Hypothalamus (tissue), 51 donors: ENCODE measurements around the gene LAMA1.
A peak's percentile ranks its signal among the peaks of the same experiment; 100 is the strongest.
"Not testable (repeated sequence)": the region's sequence is repeated elsewhere in the genome, so short reads cannot be mapped to it uniquely, and the experiment has no call there.

ENCODE experiments used
- DNase-seq, 51 donors: peaks; one replicate each; lab custom pipeline; 2025; lab: John Stamatoyannopoulos, UW

The LAMA1 gene, protein sequence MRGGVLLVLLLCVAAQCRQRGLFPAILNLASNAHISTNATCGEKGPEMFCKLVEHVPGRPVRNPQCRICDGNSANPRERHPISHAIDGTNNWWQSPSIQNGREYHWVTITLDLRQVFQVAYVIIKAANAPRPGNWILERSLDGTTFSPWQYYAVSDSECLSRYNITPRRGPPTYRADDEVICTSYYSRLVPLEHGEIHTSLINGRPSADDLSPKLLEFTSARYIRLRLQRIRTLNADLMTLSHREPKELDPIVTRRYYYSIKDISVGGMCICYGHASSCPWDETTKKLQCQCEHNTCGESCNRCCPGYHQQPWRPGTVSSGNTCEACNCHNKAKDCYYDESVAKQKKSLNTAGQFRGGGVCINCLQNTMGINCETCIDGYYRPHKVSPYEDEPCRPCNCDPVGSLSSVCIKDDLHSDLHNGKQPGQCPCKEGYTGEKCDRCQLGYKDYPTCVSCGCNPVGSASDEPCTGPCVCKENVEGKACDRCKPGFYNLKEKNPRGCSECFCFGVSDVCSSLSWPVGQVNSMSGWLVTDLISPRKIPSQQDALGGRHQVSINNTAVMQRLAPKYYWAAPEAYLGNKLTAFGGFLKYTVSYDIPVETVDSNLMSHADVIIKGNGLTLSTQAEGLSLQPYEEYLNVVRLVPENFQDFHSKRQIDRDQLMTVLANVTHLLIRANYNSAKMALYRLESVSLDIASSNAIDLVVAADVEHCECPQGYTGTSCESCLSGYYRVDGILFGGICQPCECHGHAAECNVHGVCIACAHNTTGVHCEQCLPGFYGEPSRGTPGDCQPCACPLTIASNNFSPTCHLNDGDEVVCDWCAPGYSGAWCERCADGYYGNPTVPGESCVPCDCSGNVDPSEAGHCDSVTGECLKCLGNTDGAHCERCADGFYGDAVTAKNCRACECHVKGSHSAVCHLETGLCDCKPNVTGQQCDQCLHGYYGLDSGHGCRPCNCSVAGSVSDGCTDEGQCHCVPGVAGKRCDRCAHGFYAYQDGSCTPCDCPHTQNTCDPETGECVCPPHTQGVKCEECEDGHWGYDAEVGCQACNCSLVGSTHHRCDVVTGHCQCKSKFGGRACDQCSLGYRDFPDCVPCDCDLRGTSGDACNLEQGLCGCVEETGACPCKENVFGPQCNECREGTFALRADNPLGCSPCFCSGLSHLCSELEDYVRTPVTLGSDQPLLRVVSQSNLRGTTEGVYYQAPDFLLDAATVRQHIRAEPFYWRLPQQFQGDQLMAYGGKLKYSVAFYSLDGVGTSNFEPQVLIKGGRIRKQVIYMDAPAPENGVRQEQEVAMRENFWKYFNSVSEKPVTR (N-terminal part only)

DNA sequence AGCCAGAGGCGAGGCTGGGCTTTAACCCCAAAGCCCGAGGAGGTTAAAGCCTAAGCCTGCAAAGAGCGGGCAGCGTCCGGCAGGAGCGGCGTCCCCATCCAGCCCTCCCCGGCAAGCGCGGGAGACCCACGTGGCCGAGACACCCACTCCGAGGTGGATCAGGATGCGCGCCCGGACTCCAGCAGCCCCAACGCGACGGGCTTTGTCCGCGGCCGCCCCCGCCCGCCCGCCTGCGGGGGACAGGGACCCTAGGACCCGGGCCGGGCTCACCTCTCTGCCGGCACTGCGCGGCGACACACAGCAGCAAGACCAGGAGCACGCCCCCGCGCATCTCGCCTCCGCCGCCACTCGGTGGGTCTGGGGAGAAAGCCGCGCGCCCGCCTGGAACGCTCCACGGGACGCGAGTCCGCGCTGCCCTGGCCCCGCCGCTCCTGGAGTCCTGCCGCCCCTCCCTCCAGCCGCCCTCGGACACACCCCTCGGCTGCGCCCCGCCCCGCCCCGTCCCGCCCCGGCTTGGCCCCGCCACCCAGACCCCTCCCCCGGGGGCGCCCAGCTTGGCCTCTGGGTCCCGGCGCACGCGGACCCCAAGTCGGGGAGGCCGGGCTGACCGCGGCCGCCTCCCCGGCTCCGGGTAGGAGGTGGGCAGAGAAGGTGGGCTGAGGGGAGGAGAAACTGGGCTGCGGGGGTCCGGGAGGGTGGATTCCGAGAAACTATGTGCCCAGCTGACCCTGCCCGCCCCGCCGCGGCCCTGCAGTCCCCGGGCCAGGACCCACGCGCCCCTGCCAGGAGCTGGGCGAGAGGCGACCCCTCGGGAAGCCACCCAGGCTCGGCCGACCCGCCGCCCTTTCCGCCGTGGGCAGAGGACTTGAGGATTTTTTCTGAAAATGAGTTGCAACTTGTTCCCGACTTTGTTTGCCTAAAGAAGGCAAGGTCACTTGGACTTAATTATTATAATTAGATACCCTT is at the start of gene LAMA1:
Gene LAMA1 (minus strand): TSS at position 408 of the 966 bp plus-strand sequence. CDS start 77 bp downstream, at position 331.
- peak in 29 of 51 donors; percentile 6 to 63 (median 32) for DNase-seq

DNA sequence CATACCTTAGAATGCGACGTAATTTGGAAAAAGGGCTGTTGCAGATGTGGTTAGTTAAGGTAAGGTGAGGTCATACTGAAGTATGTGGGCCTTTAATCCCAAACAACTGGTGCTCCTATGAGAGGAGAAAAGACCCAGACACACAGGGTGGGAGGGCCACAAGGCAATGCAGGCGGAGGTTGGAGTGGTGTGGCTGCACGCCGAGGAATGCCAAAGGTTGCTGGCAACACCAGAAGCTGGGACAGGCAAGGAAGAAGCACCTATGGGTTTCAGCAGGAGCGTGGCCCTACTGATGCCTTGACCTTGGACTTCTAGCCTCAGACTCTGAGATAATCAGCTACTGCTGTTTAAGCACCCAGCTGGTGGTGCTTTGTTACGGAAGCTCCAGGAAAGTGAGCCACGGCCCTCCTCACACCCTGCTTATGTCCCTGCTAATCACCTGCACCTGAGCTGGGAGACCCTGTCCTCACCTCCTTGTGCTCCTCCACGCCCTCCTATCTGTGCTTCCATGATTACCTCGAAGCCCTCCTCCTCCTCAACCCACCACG is 48.3 kb upstream of the LAMA1 start:
- DNase-seq: no peak

DNA sequence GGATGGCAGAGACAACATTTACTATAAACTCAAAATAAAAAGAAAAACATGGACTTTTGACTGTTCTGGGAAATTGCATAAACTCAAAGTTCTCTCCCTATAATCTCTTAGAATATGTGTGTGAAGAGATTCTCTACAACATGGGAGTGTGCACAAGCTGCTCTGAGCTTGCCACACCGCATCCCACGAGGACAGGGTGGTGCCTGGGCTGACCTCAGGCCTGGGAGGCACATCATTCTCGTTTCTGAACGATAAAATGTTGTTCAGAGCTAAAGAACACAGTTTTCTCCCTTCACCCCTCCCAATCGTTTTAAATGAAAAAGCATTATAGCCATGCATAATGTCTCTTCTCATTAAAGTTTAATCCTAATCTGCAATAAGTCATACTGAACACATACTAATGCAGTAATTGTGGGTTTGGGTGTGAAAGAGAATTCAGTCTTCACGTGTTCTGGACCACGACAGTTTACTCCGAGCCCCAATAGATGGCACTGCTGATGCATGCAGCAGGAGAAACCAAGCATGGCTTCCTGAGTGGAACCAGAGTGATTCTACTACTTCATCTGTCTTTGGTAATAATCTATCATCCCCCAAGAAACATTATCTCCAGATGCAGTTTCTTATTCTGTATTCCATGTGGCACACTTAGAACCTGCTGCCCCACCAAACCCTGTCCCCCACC is 46.9 kb upstream of the LAMA1 start:
- peak in 13 of 51 donors; percentile 0 to 12 (median 4) for DNase-seq

DNA sequence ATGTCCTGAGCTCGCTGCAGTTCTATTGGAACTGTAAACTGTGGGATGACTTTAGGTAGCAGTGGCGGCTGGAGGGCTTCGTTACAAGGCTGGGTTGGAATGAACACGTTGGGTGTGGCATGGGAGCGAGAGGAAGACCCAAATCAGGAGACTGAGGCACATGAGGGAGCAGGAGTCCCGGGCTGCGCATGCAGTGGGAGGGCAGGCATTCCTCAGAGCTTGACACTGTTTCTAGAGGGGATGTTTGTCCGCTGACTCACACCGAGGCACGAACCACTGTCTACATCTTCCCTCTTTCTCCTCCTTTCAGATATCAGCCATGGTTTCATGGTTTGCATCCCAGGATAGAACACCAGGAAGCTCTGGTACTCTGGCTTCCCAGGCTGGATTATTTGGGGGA is 40.6 kb upstream of the LAMA1 start:
- DNase-seq: no peak

DNA sequence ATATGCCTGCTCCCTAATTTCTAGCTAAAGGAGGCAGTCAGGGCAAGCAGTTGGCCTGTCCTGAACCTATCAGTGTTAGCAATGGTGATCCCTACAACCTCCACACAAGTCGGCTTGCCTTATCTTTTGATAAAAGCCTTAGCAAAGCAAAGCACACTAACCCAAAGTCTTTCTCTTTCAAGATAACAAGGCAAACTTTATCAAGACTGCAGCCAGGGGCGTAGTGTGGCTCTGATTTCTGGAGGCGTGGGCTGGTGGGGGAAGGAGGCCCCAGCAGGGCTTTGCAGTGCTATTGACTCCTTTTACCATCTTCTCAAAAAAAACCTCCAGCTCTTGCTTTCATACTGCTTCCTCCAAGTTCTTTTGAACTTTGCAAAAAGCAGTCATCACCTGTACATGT is 40.2 kb upstream of the LAMA1 start:
- no peak for DNase-seq

DNA sequence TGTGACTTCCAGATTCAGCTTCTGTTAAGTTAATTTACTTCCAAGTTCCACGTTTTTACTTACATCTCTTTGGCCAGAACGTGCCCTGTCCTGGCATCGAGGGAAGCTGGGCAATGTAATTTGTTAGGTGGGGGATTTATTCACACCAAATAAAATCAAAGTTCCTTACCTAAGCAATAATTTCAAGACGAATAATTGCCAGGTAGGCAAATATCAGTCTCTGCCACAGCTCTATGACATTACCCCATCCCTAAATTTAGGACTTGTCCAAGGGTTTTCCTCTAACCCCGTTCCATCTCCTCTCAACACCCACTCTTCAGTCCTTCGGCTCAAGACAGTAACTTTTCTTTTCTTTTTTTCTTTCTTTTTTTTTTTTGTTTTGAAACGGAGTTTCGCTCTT is 38.3 kb upstream of the LAMA1 start:
- no peak for DNase-seq

DNA sequence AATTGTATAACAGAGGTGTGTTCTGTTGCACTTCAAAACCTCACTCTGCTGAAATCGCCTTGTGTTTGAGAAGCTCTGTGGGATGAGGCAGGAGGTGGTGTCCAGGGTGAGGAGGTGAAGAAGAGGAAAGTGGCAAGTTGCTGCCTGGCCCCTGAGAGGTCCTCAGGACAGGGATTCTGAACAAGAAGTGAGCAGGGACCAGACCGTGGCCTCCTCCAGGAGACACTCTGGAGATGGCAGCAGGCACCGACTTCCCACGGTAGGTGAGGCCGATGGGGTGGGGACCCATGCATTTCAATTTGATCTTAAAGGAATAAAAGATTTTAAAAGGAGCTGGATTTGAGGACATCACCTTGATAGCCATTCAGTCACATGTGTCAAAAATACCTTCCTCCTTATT is 37.5 kb upstream of the LAMA1 start:
- DNase-seq: no peak

DNA sequence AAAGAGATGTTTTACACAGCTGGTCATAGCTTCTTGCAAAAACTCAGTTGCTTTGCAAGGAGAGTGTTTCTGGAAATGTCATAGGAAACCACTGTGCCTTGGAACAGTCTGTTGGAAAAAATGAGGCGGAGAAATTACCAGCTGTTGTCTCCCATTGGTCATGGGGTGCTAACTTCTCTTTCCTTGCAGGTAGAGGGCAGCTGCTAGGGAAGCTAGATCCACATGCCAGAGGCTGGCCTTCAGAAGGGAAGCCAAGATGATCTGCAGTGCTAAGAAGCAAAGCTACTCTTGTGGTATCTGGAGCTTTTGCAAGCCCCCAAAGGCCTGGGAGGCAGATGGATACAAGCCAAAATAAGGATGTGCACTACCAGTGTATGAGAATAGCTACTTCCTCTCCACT is 34.8 kb upstream of the LAMA1 start:
- no peak for DNase-seq

DNA sequence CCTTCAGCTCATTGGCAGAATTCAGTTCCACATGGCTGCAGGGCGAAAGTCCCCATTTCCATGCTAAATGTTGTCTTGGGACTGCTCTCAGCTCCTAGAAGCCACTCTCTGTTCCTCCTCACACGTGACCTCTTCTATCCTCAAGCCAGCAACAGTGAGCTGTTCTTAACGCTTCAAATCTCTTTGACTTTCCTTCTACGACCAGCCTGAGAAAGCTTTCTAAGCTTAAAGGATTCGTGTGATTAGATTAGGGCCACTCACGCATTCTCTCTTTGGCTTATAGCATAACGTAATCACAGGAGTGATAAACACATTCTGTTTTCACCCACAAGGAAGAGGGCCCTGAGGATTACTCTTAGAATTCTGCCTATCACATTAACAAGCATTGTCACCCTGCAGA is 29.8 kb upstream of the LAMA1 start:
- DNase-seq: no peak

DNA sequence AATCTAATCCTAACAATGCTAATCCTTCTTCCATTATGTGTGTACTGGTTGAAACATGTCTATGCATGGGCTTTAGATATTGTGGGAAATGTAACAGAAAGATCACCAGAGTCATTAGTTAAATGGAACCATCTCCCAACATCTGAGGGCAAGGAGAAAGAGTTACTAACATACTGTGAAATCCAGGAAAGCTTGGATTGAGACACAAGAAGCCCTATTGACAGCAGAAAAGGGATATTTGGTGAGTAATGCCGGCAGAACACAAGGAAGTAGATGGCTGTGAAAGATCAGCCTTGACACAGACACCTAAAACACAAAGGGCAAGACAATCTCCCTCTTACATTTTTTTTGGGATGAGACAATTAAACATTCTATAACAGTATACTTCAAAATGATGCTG is 28.5 kb upstream of the LAMA1 start:
- DNase-seq: no peak

DNA sequence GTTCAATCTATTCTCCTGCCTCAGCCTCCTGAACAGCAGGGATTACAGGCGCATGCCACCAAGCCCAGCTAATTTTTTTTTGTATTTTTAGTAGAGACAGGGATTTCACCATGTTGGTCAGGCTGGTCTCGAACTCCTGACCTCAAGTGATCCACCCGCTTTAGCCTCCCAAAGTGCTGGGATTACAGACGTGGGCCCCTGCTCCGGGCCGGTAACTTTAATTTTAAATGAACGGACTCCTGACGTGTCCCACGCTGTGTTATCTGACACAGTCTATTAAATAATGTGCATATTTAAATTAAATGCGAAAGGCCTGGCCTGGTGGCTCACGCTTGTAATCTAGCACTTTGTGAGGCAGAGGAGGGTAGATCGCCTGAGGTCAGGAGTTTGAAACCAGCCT is 27.3 kb upstream of the LAMA1 start:
- not testable (repeated sequence) for DNase-seq

DNA sequence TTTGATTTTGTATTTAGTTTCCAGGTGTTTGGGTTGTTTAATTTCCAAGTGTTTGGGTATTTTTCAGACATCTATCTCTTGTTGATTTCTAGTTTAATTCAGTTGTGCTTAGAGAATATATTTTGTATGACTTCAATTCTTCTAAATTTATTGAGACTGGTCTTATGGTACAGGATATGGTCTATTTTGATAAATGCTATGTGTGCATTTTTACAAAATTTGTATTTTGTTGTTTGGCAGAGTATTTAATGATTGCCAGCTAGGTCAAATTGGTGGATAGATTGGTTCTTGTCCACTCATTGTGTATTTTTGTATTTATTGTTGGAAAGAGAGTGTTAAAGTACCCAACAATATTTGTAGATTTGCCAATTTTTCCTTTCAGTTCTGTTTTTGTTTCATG is 23.7 kb upstream of the LAMA1 start:
- no peak for DNase-seq

DNA sequence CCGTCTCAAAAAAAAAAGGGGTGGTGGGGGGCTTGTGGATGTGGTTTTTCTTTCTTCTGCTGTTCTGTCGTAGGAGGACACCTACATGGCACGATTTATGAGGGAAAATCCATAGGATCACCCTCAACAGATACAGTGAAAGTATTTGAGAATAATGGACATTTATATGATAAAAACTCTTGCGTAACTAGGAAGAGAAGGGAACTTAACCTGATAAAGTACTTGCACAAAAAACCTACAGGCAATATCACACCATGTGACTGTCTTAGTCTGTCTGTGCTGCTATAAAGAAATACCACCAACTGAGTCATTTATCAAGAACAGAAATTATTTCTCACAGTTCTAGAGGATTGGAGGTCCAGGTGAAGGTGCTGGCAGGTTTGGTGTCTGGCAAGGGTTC is 21.8 kb upstream of the LAMA1 start:
- DNase-seq: no peak

DNA sequence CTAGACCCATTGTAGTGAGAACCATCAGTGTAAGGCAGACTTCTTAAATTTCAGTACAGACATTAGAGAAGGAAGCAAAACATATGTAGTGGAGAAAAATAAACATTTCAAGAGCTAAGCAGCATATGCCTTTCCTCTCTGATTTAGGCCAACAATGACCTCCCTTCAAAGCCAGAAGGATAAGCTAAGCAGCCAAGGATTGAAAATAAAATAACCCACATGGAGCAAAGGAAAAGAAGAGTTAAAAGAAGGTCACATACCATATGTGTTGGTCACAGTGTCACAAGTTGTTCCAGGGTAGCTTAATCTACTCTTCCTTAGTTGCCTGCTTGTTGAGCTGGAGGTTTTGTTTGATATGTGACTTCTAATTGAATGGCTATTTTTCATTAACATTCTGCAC is 15.6 kb upstream of the LAMA1 start:
- no peak for DNase-seq

DNA sequence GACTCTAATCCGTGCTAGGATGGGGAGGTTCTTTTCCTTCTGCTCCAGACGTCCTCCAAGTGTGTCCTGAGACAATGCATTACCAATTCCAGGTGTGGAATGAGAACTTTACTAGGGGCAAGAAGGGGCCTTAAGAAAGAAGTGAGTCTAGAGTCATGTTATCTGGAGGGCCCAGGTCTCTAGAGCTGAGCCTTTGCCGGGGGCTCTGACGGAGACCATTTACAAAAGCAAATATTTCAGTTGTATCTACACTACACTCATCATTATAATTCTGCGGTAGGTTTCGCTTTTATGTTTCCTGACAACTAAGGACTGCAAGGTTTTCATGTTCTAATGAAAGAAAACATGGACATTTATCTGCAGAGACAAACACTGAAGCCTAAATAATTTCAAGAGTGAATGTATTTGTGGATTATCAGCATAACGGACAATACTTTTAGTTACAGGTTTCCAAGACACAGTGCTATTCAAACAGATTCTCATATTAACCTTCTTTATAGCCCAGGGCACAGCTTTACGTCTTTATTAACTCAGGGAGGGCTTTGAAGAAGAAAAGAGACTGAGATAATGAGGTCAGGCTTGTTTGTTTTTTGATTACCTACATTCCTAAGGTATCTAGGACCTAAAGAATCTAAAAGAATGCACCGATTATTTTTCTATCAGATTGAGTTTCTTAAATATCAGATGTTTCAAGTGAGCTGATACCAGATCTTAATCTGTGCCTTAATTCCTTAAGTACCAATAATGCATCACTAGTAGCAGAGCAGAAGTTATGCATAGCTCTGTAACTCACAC is 15.0 kb upstream of the LAMA1 start:
- no peak for DNase-seq

DNA sequence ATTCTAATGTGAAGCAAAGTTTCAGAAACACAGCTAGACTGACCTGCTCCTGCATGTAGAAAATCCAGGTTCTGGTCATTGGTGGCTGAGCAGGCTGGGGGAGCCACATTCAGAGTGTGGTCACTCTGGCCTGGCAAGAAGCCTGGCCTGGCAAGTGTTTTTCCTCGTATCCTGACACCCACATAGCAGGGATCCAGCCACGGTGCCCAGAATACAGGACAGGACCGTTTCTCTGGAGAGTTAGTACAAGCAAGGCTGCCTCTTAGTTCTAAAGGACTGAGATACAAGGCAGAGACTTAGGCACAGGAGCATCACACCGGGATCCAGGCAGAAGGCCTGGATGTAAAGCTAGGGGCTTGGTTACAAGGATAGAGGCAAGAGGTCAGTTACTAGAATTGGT is 4.8 kb upstream of the LAMA1 start:
- DNase-seq: peak in 4 of 51 donors; percentile 2 to 21 (median 3)

DNA sequence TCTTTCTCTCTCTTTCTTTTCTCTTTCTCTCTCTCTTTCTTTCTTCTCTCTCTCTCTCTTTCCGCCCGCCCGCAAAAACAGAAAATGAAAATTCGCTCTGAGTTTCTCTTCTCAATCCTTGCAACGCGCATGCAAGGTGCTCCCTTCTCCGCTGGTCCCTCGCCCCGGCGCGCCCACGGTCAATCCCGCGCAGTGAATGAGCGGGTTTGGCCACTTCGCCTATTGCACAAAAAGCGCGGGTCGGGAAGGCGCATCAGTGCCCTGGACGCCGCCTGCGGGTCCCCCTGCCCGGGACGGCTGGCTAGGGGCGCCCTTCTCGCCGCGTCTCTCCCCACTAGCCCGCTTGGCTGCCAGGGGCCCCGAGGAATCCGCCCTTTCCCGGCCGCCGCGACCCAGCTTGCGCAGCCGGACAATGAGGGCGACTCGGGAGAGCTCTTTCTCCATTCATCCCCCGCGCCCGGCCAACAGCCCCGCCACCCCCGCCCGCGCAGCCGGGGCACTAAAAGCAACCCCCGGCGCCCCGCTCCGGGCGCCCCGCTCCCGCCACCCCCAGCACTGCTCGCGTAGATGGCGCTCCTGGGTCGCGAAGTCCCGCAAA is 706 bp downstream of the LAMA1 start:
- DNase-seq: peak in 16 of 51 donors; percentile 9 to 56 (median 36)
